HG02798 (cell line): ENCODE data around the gene NRXN3.

Source experiments
- ATAC-seq: cut with Tn5 transposase; IDR thresholded peaks from one replicate; pipeline ENCODE4 v1.9.1; 2021; ENCODE audit warnings: mild to moderate bottlenecking; ENCODE audit not compliant: unreplicated experiment, poor library complexity

Gene NRXN3

GRCh38 chr14:78316052-78316451, 145.9 kb downstream of the NRXN3 start:
- no peak for ATAC-seq

- ATAC-seq = no peak
These were observed 146.6 kb downstream of the NRXN3 start for GRCh38 chr14:78316786-78317185.

GRCh38 chr14:78319406-78319805, 149.2 kb downstream of the NRXN3 start:
- no peak for ATAC-seq

GRCh38 chr14:78319887-78320635, 149.9 kb downstream of the NRXN3 start:
- no peak for ATAC-seq

GRCh38 chr14:78324353-78324752, 154.2 kb downstream of the NRXN3 start:
- no peak for ATAC-seq

GRCh38 chr14:78325911-78326310, 155.7 kb downstream of the NRXN3 start:
- no peak for ATAC-seq

- no peak for ATAC-seq
These were observed 157.5 kb downstream of the NRXN3 start for GRCh38 chr14:78327426-78328221.

GRCh38 chr14:78329371-78329770, 159.2 kb downstream of the NRXN3 start:
- no peak for ATAC-seq

GRCh38 chr14:78335531-78335930, 165.4 kb downstream of the NRXN3 start:
- ATAC-seq = no peak

GRCh38 chr14:78340250-78340649, 170.1 kb downstream of the NRXN3 start:
- ATAC-seq = no peak

GRCh38 chr14:78341827-78342389, 171.7 kb downstream of the NRXN3 start:
- no peak for ATAC-seq

GRCh38 chr14:78342879-78343278, 172.7 kb downstream of the NRXN3 start:
- no peak for ATAC-seq

GRCh38 chr14:78344290-78344689, 174.1 kb downstream of the NRXN3 start:
- no peak for ATAC-seq

GRCh38 chr14:78345131-78345744, 175.1 kb downstream of the NRXN3 start:
- ATAC-seq = no peak

GRCh38 chr14:78346747-78347146, 176.6 kb downstream of the NRXN3 start:
- no peak for ATAC-seq

GRCh38 chr14:78355109-78355508, 184.9 kb downstream of the NRXN3 start:
- no peak for ATAC-seq

- no peak for ATAC-seq
These were observed 186.2 kb downstream of the NRXN3 start for GRCh38 chr14:78356391-78356790.

GRCh38 chr14:78358591-78358990, 188.4 kb downstream of the NRXN3 start:
- no peak for ATAC-seq

GRCh38 chr14:78359581-78359980, 189.4 kb downstream of the NRXN3 start:
- no peak for ATAC-seq

GRCh38 chr14:78363008-78363407, 192.8 kb downstream of the NRXN3 start:
- no peak for ATAC-seq

GRCh38 chr14:78367355-78367754, 197.2 kb downstream of the NRXN3 start:
- ATAC-seq = no peak
